T-helper 17 cell (primary cell): Measurements from ENCODE around the gene GATM. TPM values are rescaled to one million over a fixed set of nuclear protein-coding genes. Genes with fewer than 3 reads are reported as not detected.
A peak's percentile ranks its signal among the peaks of the same experiment; 100 is the strongest.

Experiments used
- ATAC-seq: fragments of 150-1000 bp; cut with Tn5 transposase; 2 replicates; pipeline ENCODE4 v1.10.0; 2021; ENCODE audit warnings: mild to moderate bottlenecking, moderate library complexity
- DNase-seq, 3 donors: peaks; one replicate each; pipeline versions ENCODE4 v3.0.0 to v3.0.0-alpha.2; 2020 to 2021
- H3K9me3 ChIP-seq: one replicate; pipeline ENCODE4 v1.7.0; 2013; ENCODE audit warnings: low read length, mild to moderate bottlenecking; ENCODE audit not compliant: control insufficient read depth, poor library complexity, severe bottlenecking
- H3K27ac Mint-ChIP-seq: one replicate; pipeline ENCODE4 v1.8.0; 2022; ENCODE audit warnings: mild to moderate bottlenecking, moderate library complexity, mixed read lengths
- H3K27me3 Mint-ChIP-seq: one replicate; pipeline ENCODE4 v1.8.0; 2022; ENCODE audit warnings: mixed read lengths
- H3K36me3 Mint-ChIP-seq: one replicate; pipeline ENCODE4 v1.8.0; 2022; ENCODE audit warnings: low read depth, mixed read lengths
- H3K4me1 Mint-ChIP-seq: one replicate; pipeline ENCODE4 v1.8.0; 2022; ENCODE audit warnings: mild to moderate bottlenecking, mixed read lengths
- H3K4me3 Mint-ChIP-seq: one replicate; pipeline ENCODE4 v1.8.0; 2022; ENCODE audit warnings: mild to moderate bottlenecking, moderate library complexity, mixed read lengths
- total RNA-seq, 4 donors: library from RNA in 2 of 4; stranded (reverse) in 2 of 4; gene quantifications; one replicate each; pipeline ENCODE4 v1.2.3 and lab custom pipeline; 2022 to 2026

The GATM gene
- total RNA-seq, 2 donors from 2014 or later = 0.32 TPM; not detected in 1

GRCh38 chr15:45362419-45362818 lies 15.9 kb downstream of the GATM start:
- peaks cover 10% of the 10 kb centered on the region for H3K27me3 Mint-ChIP-seq
- no peak overlapping the region for H3K27ac Mint-ChIP-seq
- no peaks in the 10 kb centered on the region for H3K4me1 Mint-ChIP-seq
- no peak overlapping the region for H3K4me3 Mint-ChIP-seq
- no peaks in the 10 kb centered on the region for H3K36me3 Mint-ChIP-seq
- H3K9me3 ChIP-seq = no peaks in the 10 kb centered on the region
- DNase-seq = no peak
- ATAC-seq = no peak

DNA sequence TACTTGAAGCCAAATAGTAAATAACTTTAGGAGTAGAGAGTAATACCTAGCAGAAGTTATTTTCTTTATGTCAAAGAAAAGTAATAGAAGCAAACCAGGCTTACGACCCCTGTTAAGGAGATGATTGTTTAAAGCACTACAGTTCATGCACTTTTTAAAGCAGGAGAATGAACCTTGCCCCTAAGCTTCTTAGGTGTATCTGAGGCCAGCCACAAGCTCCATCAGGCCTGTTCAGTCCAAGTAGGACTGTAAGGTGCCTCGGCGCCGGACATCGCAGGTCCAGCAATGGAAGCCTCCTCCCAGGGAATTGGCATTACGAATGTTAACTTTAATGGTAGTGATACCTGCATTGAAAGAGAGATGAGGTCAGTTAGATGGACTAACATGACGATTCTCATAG lies 16.5 kb downstream of the GATM start:
- H3K36me3 Mint-ChIP-seq = no peaks in the 10 kb centered on the region
- ATAC-seq (no peak), DNase-seq (no peak)
- H3K4me1 Mint-ChIP-seq = no peaks in the 10 kb centered on the region
- H3K4me3 Mint-ChIP-seq = no peak overlapping the region
- H3K9me3 ChIP-seq = no peaks in the 10 kb centered on the region
- H3K27ac Mint-ChIP-seq = no peak overlapping the region
- H3K27me3 Mint-ChIP-seq = peaks cover 10% of the 10 kb centered on the region

DNA sequence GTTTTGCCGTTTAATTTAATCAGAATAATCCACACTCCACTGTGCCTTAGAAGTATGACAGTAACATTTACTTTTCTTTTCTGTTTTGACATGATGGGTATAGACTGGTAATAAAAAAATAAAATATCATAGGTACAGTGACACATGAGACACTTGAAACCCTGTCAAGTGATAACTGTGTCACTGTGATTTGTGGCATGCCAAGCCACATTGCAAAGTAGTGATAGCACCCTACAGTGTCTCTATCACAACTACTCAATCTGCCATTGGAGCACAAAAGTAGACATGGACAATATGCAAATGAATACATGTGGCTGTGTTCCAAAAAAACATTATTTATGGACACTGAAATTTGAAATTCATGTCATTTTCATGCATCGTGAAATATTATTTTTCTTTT lies 22.5 kb downstream of the GATM start:
- no peak for DNase-seq
- H3K36me3 Mint-ChIP-seq = peaks cover 3% of the 10 kb centered on the region
- H3K9me3 ChIP-seq = no peaks in the 10 kb centered on the region
- H3K27ac Mint-ChIP-seq = no peak overlapping the region
- no peak for ATAC-seq
- H3K4me1 Mint-ChIP-seq = no peaks in the 10 kb centered on the region
- H3K27me3 Mint-ChIP-seq = peaks cover 18% of the 10 kb centered on the region
- no peak overlapping the region for H3K4me3 Mint-ChIP-seq

DNA sequence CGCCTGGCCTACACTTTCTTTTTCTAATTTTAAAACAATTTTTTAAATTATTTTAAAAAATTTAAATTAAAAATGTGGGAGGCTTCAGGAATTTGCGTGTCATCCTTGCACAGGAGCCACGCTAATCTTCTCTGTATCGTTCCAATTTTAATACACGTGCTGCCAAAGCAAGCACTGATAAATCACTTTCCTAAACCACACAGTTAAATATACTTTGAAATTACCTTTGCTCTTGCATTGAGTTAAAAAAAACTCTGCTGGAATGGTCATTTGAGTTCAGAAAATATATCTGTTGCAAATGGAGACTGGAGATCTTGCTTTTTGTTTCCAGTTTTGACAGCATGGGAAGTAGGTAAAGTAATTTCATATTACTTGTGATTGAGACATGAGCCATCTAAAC lies 23.6 kb downstream of the GATM start:
- H3K36me3 Mint-ChIP-seq = peaks cover 3% of the 10 kb centered on the region
- peaks cover 24% of the 10 kb centered on the region for H3K27me3 Mint-ChIP-seq
- ATAC-seq (no peak), DNase-seq (no peak)
- H3K4me3 Mint-ChIP-seq = no peak overlapping the region
- no peaks in the 10 kb centered on the region for H3K9me3 ChIP-seq
- H3K27ac Mint-ChIP-seq = no peak overlapping the region
- no peaks in the 10 kb centered on the region for H3K4me1 Mint-ChIP-seq

GRCh38 chr15:45351227-45351626 lies 27.1 kb downstream of the GATM start:
- Mint-ChIP-seq H3K27ac (no peak overlapping the region), H3K4me1 (peaks cover 2% of the 10 kb centered on the region), H3K4me3 (no peak overlapping the region), H3K36me3 (peaks cover 6% of the 10 kb centered on the region), H3K27me3 (peaks cover 57% of the 10 kb centered on the region)
- no peaks in the 10 kb centered on the region for H3K9me3 ChIP-seq
- no peak for DNase-seq
- no peak for ATAC-seq

GRCh38 chr15:45349623-45350022 lies 28.7 kb downstream of the GATM start:
- no peak overlapping the region for H3K4me3 Mint-ChIP-seq
- peaks cover 2% of the 10 kb centered on the region for H3K4me1 Mint-ChIP-seq
- H3K36me3 Mint-ChIP-seq = peaks cover 6% of the 10 kb centered on the region
- H3K27me3 Mint-ChIP-seq = peaks cover 56% of the 10 kb centered on the region
- ATAC-seq = no peak
- DNase-seq = no peak
- H3K9me3 ChIP-seq = no peaks in the 10 kb centered on the region
- H3K27ac Mint-ChIP-seq = no peak overlapping the region

- Mint-ChIP-seq H3K27ac (no peak overlapping the region), H3K4me3 (no peak overlapping the region), H3K4me1 (peaks cover 2% of the 10 kb centered on the region), H3K36me3 (peaks cover 3% of the 10 kb centered on the region), H3K27me3 (peaks cover 54% of the 10 kb centered on the region)
- DNase-seq (no peak), ATAC-seq (no peak)
- no peaks in the 10 kb centered on the region for H3K9me3 ChIP-seq
Measured at GRCh38 chr15:45347989-45348388, 30.4 kb downstream of the GATM start.

- ATAC-seq (no peak), DNase-seq (no peak)
- peaks cover 2% of the 10 kb centered on the region for H3K4me1 Mint-ChIP-seq
- H3K9me3 ChIP-seq = no peaks in the 10 kb centered on the region
- H3K27ac Mint-ChIP-seq = no peak overlapping the region
- no peak overlapping the region for H3K4me3 Mint-ChIP-seq
- H3K36me3 Mint-ChIP-seq = peaks cover 3% of the 10 kb centered on the region
- peaks cover 52% of the 10 kb centered on the region for H3K27me3 Mint-ChIP-seq
Measured at GRCh38 chr15:45347033-45347432, 31.3 kb downstream of the GATM start.

- H3K9me3 ChIP-seq = no peaks in the 10 kb centered on the region
- peaks cover 3% of the 10 kb centered on the region for H3K36me3 Mint-ChIP-seq
- no peak overlapping the region for H3K27ac Mint-ChIP-seq
- ATAC-seq (no peak), DNase-seq (no peak)
- peaks cover 51% of the 10 kb centered on the region for H3K27me3 Mint-ChIP-seq
- H3K4me3 Mint-ChIP-seq = no peak overlapping the region
- peaks cover 2% of the 10 kb centered on the region for H3K4me1 Mint-ChIP-seq
Measured at GRCh38 chr15:45346381-45346780, 32.0 kb downstream of the GATM start.

DNA sequence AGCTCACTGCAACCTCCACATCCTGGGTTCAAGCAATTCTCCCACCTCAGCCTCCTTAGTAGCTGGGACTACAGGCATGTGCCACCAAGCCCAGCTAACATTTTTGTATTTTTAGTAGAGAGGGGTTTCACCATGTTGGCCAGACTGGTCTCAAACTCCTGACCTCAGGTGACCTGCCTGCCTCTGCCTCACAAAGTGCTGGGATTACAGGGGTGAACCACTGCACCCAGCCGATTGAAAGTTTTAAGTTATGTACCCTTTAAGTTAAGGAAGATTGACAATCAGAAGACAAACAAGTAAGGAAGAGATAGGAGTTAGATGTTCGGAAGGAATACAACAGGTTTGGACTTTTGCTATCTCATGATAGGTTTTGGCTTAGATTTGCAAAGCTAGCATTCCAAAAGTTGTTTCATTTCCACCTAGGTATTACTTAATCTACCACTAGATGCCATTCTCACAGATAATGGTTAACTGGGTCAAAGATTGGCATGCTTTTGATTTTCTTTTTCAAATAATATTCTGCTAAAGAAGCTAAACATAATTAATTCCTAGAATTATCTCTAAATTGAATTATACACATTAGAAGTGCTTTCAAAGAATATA lies 35.0 kb downstream of the GATM start:
- Mint-ChIP-seq H3K36me3 (peaks cover 1% of the 10 kb centered on the region), H3K4me1 (peaks cover 2% of the 10 kb centered on the region), H3K27me3 (peaks cover 33% of the 10 kb centered on the region), H3K4me3 (no peak overlapping the region), H3K27ac (no peak overlapping the region)
- H3K9me3 ChIP-seq = no peaks in the 10 kb centered on the region
- ATAC-seq = no peak
- DNase-seq = no peak

- Mint-ChIP-seq H3K27ac (no peak overlapping the region), H3K4me1 (peaks cover 2% of the 10 kb centered on the region), H3K4me3 (no peak overlapping the region), H3K36me3 (no peaks in the 10 kb centered on the region), H3K27me3 (peaks cover 19% of the 10 kb centered on the region)
- DNase-seq = no peak
- no peak for ATAC-seq
- no peaks in the 10 kb centered on the region for H3K9me3 ChIP-seq
Measured at GRCh38 chr15:45341790-45342189, 36.6 kb downstream of the GATM start.

- DNase-seq = no peak
- no peak overlapping the region for H3K27ac Mint-ChIP-seq
- H3K4me1 Mint-ChIP-seq = no peaks in the 10 kb centered on the region
- H3K9me3 ChIP-seq = no peaks in the 10 kb centered on the region
- no peak for ATAC-seq
- H3K36me3 Mint-ChIP-seq = no peaks in the 10 kb centered on the region
- H3K27me3 Mint-ChIP-seq = peaks cover 9% of the 10 kb centered on the region
- no peak overlapping the region for H3K4me3 Mint-ChIP-seq
Measured at GRCh38 chr15:45340429-45340828, 37.9 kb downstream of the GATM start.

GRCh38 chr15:45338417-45338816 lies 39.9 kb downstream of the GATM start:
- Mint-ChIP-seq H3K4me3 (no peak overlapping the region), H3K27me3 (peaks cover 9% of the 10 kb centered on the region), H3K27ac (no peak overlapping the region), H3K36me3 (no peaks in the 10 kb centered on the region), H3K4me1 (peaks cover 2% of the 10 kb centered on the region)
- ATAC-seq (peak; percentile 59), DNase-seq (no peak)
- H3K9me3 ChIP-seq = no peaks in the 10 kb centered on the region

GRCh38 chr15:45337224-45337623 lies 41.1 kb downstream of the GATM start:
- Mint-ChIP-seq H3K27me3 (peaks cover 8% of the 10 kb centered on the region), H3K4me1 (peaks cover 2% of the 10 kb centered on the region), H3K27ac (no peak overlapping the region), H3K4me3 (no peak overlapping the region), H3K36me3 (no peaks in the 10 kb centered on the region)
- DNase-seq (no peak), ATAC-seq (no peak)
- no peaks in the 10 kb centered on the region for H3K9me3 ChIP-seq
